ENCODE results near the gene CCDC88C. TPM values are rescaled to one million over a fixed set of nuclear protein-coding genes. Genes with fewer than 3 reads are reported as not detected.

Gene CCDC88C
- total RNA-seq, 1 experiment from 2014 or later: 21.3 TPM

DNA sequence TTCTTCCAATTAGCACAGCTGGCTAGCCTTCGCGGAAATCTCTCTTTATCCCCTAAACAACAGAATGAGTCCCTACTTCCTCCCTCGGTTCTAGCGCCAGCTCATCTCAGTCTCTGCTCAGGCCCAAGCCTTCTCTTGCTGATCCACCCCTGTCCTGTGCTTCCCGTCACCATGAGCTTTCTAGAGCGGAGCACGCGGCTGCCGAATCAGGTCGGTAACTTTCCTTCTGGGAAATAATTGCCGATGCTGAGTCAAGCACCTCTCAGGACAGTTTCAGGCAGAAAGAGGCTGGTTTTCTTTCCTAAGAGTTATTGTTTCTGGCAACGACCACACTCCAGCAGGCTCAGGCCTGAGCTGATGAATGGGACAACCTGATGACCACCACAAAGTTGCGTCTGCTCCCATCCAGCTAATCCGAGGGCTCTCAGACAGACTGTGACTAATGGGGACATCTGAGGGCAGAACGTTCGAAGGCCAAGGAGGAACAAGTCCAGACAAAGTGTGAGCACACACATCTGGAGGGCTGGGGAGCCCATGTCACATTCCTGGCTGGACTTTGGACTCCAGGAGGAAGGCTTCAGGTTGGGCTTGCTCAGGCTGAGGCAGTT lies 159.5 kb downstream of the CCDC88C start:
- no TSS peak for BruUV-seq (replicated peaks)
- no peak overlapping the region for H3K27ac ChIP-seq (ENCODE audit: low read length)
- TF ChIP-seq POLR2AphosphoS5 (IDR thresholded peaks at IDR 0.05; ENCODE audit: low read depth, low read length): no peak
- TF ChIP-seq, protein P1, sequence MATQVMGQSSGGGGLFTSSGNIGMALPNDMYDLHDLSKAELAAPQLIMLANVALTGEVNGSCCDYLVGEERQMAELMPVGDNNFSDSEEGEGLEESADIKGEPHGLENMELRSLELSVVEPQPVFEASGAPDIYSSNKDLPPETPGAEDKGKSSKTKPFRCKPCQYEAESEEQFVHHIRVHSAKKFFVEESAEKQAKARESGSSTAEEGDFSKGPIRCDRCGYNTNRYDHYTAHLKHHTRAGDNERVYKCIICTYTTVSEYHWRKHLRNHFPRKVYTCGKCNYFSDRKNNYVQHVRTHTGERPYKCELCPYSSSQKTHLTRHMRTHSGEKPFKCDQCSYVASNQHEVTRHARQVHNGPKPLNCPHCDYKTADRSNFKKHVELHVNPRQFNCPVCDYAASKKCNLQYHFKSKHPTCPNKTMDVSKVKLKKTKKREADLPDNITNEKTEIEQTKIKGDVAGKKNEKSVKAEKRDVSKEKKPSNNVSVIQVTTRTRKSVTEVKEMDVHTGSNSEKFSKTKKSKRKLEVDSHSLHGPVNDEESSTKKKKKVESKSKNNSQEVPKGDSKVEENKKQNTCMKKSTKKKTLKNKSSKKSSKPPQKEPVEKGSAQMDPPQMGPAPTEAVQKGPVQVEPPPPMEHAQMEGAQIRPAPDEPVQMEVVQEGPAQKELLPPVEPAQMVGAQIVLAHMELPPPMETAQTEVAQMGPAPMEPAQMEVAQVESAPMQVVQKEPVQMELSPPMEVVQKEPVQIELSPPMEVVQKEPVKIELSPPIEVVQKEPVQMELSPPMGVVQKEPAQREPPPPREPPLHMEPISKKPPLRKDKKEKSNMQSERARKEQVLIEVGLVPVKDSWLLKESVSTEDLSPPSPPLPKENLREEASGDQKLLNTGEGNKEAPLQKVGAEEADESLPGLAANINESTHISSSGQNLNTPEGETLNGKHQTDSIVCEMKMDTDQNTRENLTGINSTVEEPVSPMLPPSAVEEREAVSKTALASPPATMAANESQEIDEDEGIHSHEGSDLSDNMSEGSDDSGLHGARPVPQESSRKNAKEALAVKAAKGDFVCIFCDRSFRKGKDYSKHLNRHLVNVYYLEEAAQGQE (IDR thresholded peaks at IDR 0.05; ENCODE audit: insufficient read depth in 1 of 2, low read depth in 2 of 2, low read length in 1 of 2): no peak
- TF ChIP-seq SIN3A (IDR thresholded peaks at IDR 0.05; ENCODE audit: borderline replicate concordance, insufficient read depth, low read depth, low read length): no peak
- TF ChIP-seq, protein P2, sequence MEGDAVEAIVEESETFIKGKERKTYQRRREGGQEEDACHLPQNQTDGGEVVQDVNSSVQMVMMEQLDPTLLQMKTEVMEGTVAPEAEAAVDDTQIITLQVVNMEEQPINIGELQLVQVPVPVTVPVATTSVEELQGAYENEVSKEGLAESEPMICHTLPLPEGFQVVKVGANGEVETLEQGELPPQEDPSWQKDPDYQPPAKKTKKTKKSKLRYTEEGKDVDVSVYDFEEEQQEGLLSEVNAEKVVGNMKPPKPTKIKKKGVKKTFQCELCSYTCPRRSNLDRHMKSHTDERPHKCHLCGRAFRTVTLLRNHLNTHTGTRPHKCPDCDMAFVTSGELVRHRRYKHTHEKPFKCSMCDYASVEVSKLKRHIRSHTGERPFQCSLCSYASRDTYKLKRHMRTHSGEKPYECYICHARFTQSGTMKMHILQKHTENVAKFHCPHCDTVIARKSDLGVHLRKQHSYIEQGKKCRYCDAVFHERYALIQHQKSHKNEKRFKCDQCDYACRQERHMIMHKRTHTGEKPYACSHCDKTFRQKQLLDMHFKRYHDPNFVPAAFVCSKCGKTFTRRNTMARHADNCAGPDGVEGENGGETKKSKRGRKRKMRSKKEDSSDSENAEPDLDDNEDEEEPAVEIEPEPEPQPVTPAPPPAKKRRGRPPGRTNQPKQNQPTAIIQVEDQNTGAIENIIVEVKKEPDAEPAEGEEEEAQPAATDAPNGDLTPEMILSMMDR (IDR thresholded peaks at IDR 0.05): no peak
- TF ChIP-seq TCF7L2 (IDR thresholded peaks at IDR 0.05; ENCODE audit: low read depth, low read length): no peak
- ChIA-PET CTCF (interaction anchor here (0.6 kb wide), 1 partner anchor 28 kb away, joined by 3 read pairs; no protein-coding TSS in a partner anchor), POLR2A (no interaction called here)
- H3K27me3 ChIP-seq (ENCODE audit: control insufficient read depth, insufficient read depth, low read length): no peaks in the 10 kb centered on the region
- ATAC-seq (no peak), DNase-seq (ENCODE audit: low read depth, low spot score) (no peak)
- no peak overlapping the region for H3K4me3 ChIP-seq (ENCODE audit: low read depth in 2 of 2, low read length in 2 of 2)
- intact Hi-C loops (cut with micrococcal nuclease; ENCODE audit: unreplicated experiment) (no loop called here), in situ Hi-C loops (cut with HindIII; ENCODE audit: low pct_unique_long_range_greater_than_20kb, low sequenced_read_pairs) (no loop called here)
- H3K4me1 ChIP-seq (ENCODE audit: control insufficient read depth, insufficient read depth, low read length): no peaks in the 10 kb centered on the region
- H3K36me3 ChIP-seq (ENCODE audit: control insufficient read depth, insufficient read depth, low read length): no peaks in the 10 kb centered on the region
- H3K9me3 ChIP-seq (ENCODE audit: control insufficient read depth, insufficient read depth, low read depth, low read length): no peaks in the 10 kb centered on the region

DNA sequence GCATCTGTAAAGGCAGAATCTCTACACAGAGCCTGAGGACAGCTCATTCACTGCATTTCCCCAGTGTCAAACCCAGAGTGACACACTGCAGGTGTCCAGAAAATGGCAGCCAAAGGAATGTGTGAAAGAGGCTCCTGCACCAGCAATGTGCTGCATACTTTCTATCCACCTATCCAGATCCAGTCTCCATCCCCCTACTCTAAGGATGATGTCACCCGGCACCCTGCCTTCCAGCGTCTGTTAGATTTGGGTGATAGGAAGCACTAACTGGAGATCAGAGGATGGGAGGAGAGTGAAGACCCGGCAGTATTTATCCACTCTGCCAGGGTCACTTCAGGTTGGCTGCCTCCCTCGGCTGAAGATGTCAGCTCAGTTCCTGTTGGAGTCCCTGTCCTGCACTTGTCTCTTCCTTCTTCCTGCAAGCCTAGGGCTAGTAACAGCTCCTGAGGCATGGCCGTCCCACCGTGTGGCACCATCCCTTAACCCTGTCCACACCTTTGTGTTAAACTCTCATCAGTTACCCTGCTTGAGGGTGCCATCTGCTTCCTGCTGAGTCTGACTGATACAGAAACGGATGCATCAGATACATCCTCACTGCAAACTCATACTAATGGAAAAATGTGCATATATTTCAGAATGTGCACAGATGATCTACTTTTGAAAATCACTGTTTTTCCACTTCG lies 160.2 kb downstream of the CCDC88C start:
- Histone ChIP-seq H3K9me3 (ENCODE audit: control insufficient read depth, insufficient read depth, low read depth, low read length) (no peaks in the 10 kb centered on the region), H3K36me3 (ENCODE audit: control insufficient read depth, insufficient read depth, low read length) (no peaks in the 10 kb centered on the region), H3K27me3 (ENCODE audit: control insufficient read depth, insufficient read depth, low read length) (no peaks in the 10 kb centered on the region), H3K27ac (ENCODE audit: low read length) (no peak overlapping the region), H3K4me3 (ENCODE audit: low read depth in 2 of 2, low read length in 2 of 2) (no peak overlapping the region), H3K4me1 (ENCODE audit: control insufficient read depth, insufficient read depth, low read length) (no peaks in the 10 kb centered on the region)
- TF ChIP-seq TCF7L2 (IDR thresholded peaks at IDR 0.05; ENCODE audit: low read depth, low read length): no peak
- TF ChIP-seq, protein P2 (IDR thresholded peaks at IDR 0.05): no peak
- TF ChIP-seq POLR2AphosphoS5 (IDR thresholded peaks at IDR 0.05; ENCODE audit: low read depth, low read length): no peak
- no peak for TF ChIP-seq SIN3A (IDR thresholded peaks at IDR 0.05; ENCODE audit: borderline replicate concordance, insufficient read depth, low read depth, low read length)
- TF ChIP-seq, protein P1 (IDR thresholded peaks at IDR 0.05; ENCODE audit: insufficient read depth in 1 of 2, low read depth in 2 of 2, low read length in 1 of 2): no peak
- ChIA-PET CTCF (interaction anchor here (0.6 kb wide), 1 partner anchor 29 kb away, joined by 3 read pairs; no protein-coding TSS in a partner anchor), POLR2A (no interaction called here)
- ATAC-seq (no peak), DNase-seq (ENCODE audit: low read depth, low spot score) (no peak)
- in situ Hi-C loops (cut with HindIII; ENCODE audit: low pct_unique_long_range_greater_than_20kb, low sequenced_read_pairs) (no loop called here), intact Hi-C loops (cut with micrococcal nuclease; ENCODE audit: unreplicated experiment) (no loop called here)
- BruUV-seq (replicated peaks): no TSS peak
